NCI-H526 (cell line): ENCODE data around the gene PRKCA.
"Not testable (repeated sequence)": the region's sequence is repeated elsewhere in the genome, so short reads cannot be mapped to it uniquely, and the experiment has no call there.

Experiments
- DNase-seq, 2 experiments: peaks; one replicate each; lab custom pipeline; 2025; lab: John Stamatoyannopoulos, UW

PRKCA gene

GRCh38 chr17:66326476-66327047 is 24.1 kb downstream of the PRKCA start:
- DNase-seq = no peak

GRCh38 chr17:66330646-66331037 is 28.2 kb downstream of the PRKCA start:
- DNase-seq = no peak

GRCh38 chr17:66331038-66331816 is 28.8 kb downstream of the PRKCA start:
- no peak for DNase-seq

GRCh38 chr17:66335797-66336196 is 33.4 kb downstream of the PRKCA start:
- no peak for DNase-seq

- DNase-seq = no peak
Measured at GRCh38 chr17:66337268-66337667, 34.9 kb downstream of the PRKCA start.

- DNase-seq = no peak
Measured at GRCh38 chr17:66337866-66338485, 35.6 kb downstream of the PRKCA start.

- no peak for DNase-seq
Measured at GRCh38 chr17:66338937-66339336, 36.5 kb downstream of the PRKCA start.

- no peak for DNase-seq
Measured at GRCh38 chr17:66339561-66339960, 37.1 kb downstream of the PRKCA start.

- DNase-seq = no peak
Measured at GRCh38 chr17:66340720-66341119, 38.3 kb downstream of the PRKCA start.

- no peak for DNase-seq
Measured at GRCh38 chr17:66341462-66341861, 39.0 kb downstream of the PRKCA start.

GRCh38 chr17:66342263-66342662 is 39.9 kb downstream of the PRKCA start:
- not testable (repeated sequence) for DNase-seq

GRCh38 chr17:66343531-66344078 is 41.2 kb downstream of the PRKCA start:
- no peak for DNase-seq

- DNase-seq = no peak
Measured at GRCh38 chr17:66344473-66344872, 42.1 kb downstream of the PRKCA start.

- no peak for DNase-seq
Measured at GRCh38 chr17:66345264-66345663, 42.9 kb downstream of the PRKCA start.

- DNase-seq = not testable (repeated sequence)
Measured at GRCh38 chr17:66345949-66346638, 43.7 kb downstream of the PRKCA start.

GRCh38 chr17:66347661-66348514 is 45.5 kb downstream of the PRKCA start:
- no peak for DNase-seq

GRCh38 chr17:66348584-66349165 is 46.3 kb downstream of the PRKCA start:
- peak; percentile 12 to 14 for DNase-seq

- DNase-seq = no peak
Measured at GRCh38 chr17:66349521-66350254, 47.3 kb downstream of the PRKCA start.

- not testable (repeated sequence) for DNase-seq
Measured at GRCh38 chr17:66350576-66350975, 48.2 kb downstream of the PRKCA start.

- DNase-seq = no peak
Measured at GRCh38 chr17:66351033-66351432, 48.6 kb downstream of the PRKCA start.
